SU-DHL-6 (cell line): ENCODE data around the gene FRMPD4.

Source experiments
- H2AFZ ChIP-seq: fragments of 200-600 bp; sonication (generic); 2 replicates; pipeline ENCODE4 v1.6.1; 2014; ENCODE audit warnings: low read depth, mild to moderate bottlenecking, moderate library complexity, mixed read lengths, antibody characterized with exemption, low read length; ENCODE audit not compliant: severe bottlenecking
- H3F3A ChIP-seq: fragments of 200-600 bp; shearing (Covaris generic); 2 replicates; pipeline ENCODE4 v1.6.0; 2016; ENCODE audit warnings: antibody characterized with exemption, mild to moderate bottlenecking; ENCODE audit not compliant: insufficient read depth
- H3K27ac ChIP-seq: fragments of 200-600 bp; sonication (generic); 2 replicates; pipeline ENCODE4 v1.5.1; 2016; ENCODE audit warnings: low read depth, mild to moderate bottlenecking, low read length, moderate library complexity, mixed read lengths
- H3K27me3 ChIP-seq: fragments of 200-600 bp; sonication (generic), shearing (Covaris generic); 2 replicates; pipeline ENCODE4 v1.6.0; 2014; ENCODE audit warnings: mild to moderate bottlenecking, low read length
- H3K36me3 ChIP-seq: fragments of 200-600 bp; sonication (generic); 2 replicates; pipeline ENCODE4 v1.6.1; 2014; ENCODE audit warnings: mild to moderate bottlenecking, low read length, mixed read lengths
- H3K4me2 ChIP-seq: fragments of 300-600, 200-600 bp; shearing (Covaris generic), sonication (generic); 2 replicates; pipeline ENCODE4 v1.6.0; 2014; ENCODE audit warnings: low read length, low read depth, mild to moderate bottlenecking; ENCODE audit not compliant: poor library complexity, severe bottlenecking
- H3K4me3 ChIP-seq: fragments of 200-600 bp; sonication (generic); 2 replicates; pipeline ENCODE4 v1.5.1; 2014; ENCODE audit warnings: antibody characterized with exemption, low read length, mild to moderate bottlenecking, mixed read lengths; ENCODE audit not compliant: insufficient read depth, poor library complexity, severe bottlenecking
- H3K79me2 ChIP-seq: fragments of 200-600 bp; sonication (generic); 2 replicates; pipeline ENCODE4 v1.6.1; 2014; ENCODE audit warnings: mild to moderate bottlenecking, low read length, moderate library complexity; ENCODE audit not compliant: insufficient read depth
- H3K9ac ChIP-seq: fragments of 200-600 bp; sonication (generic); 2 replicates; pipeline ENCODE4 v1.7.0; 2014; ENCODE audit warnings: mild to moderate bottlenecking, low read length
- H3K9me2 ChIP-seq: fragments of 200-600 bp; sonication (generic); replicated peaks from 2 replicates; pipeline ENCODE4 v1.6.1; 2014; ENCODE audit warnings: low read length; ENCODE audit not compliant: insufficient read depth
- H3K9me3 ChIP-seq: fragments of 200-600 bp; sonication (generic); 2 replicates; pipeline ENCODE4 v1.6.1; 2014; ENCODE audit warnings: low read length, mixed read lengths; ENCODE audit not compliant: insufficient read depth
- H4K20me1 ChIP-seq: fragments of 200-600 bp; sonication (generic); 2 replicates; pipeline ENCODE4 v1.6.1; 2014; ENCODE audit warnings: low read depth, mild to moderate bottlenecking, antibody characterized with exemption, low read length, moderate library complexity, mixed read lengths
- CTCF ChIP-seq: fragments of 200-600 bp; sonication (generic); IDR thresholded peaks from one replicate; pipeline ENCODE4 v1.5.1; 2017; ENCODE audit warnings: antibody characterized with exemption, mild to moderate bottlenecking, low read length, moderate library complexity; ENCODE audit not compliant: insufficient read depth, poor library complexity, severe bottlenecking
- EZH2phosphoT487 ChIP-seq: fragments of 200-600 bp; sonication (generic), shearing (Covaris generic); conservative IDR thresholded peaks from 2 replicates; pipeline ENCODE4 v1.6.1; 2018; ENCODE audit warnings: mild to moderate bottlenecking, antibody characterized with exemption, low read length, moderate library complexity, mixed read lengths

Gene FRMPD4

GRCh38 chrX:12579311-12579710 is 441.0 kb downstream of the FRMPD4 start:
- no peak overlapping the region for H3K4me2 ChIP-seq
- H3K27ac ChIP-seq, result no peak overlapping the region
- H3K79me2 ChIP-seq, result no peaks in the 10 kb centered on the region
- H3K9ac ChIP-seq, result no peak overlapping the region
- no peaks in the 10 kb centered on the region for H3K27me3 ChIP-seq
- TF ChIP-seq CTCF, result no peak
- no peaks in the 10 kb centered on the region for H3F3A ChIP-seq
- H3K36me3 ChIP-seq, result no peaks in the 10 kb centered on the region
- H3K9me3 ChIP-seq, result no peaks in the 10 kb centered on the region
- no peaks in the 10 kb centered on the region for H3K9me2 ChIP-seq
- H2AFZ ChIP-seq, result no peak overlapping the region
- no peaks in the 10 kb centered on the region for H4K20me1 ChIP-seq
- no peak overlapping the region for H3K4me3 ChIP-seq

GRCh38 chrX:12580548-12580947 is 442.3 kb downstream of the FRMPD4 start:
- Histone ChIP-seq H3F3A (no peaks in the 10 kb centered on the region), H2AFZ (no peak overlapping the region), H3K36me3 (no peaks in the 10 kb centered on the region), H3K9ac (no peak overlapping the region), H3K79me2 (no peaks in the 10 kb centered on the region), H3K27ac (no peak overlapping the region), H3K27me3 (no peaks in the 10 kb centered on the region), H4K20me1 (no peaks in the 10 kb centered on the region), H3K9me3 (no peaks in the 10 kb centered on the region), H3K4me3 (no peak overlapping the region), H3K9me2 (no peaks in the 10 kb centered on the region), H3K4me2 (no peak overlapping the region)
- no peak for TF ChIP-seq EZH2phosphoT487
- no peak for TF ChIP-seq CTCF

- no peak overlapping the region for H3K4me2 ChIP-seq
Measured at GRCh38 chrX:12581546-12581945, 443.3 kb downstream of the FRMPD4 start.

More at GRCh38 chrX:12581546-12581945, 443.3 kb downstream of the FRMPD4 start:
- TF ChIP-seq EZH2phosphoT487 (no peak), CTCF (no peak)
- H3F3A ChIP-seq, result no peaks in the 10 kb centered on the region
- no peak overlapping the region for H3K4me3 ChIP-seq
- H2AFZ ChIP-seq, result no peak overlapping the region
- no peaks in the 10 kb centered on the region for H3K27me3 ChIP-seq
- no peaks in the 10 kb centered on the region for H3K9me3 ChIP-seq
- no peaks in the 10 kb centered on the region for H3K9me2 ChIP-seq
- no peak overlapping the region for H3K27ac ChIP-seq
- H3K79me2 ChIP-seq, result no peaks in the 10 kb centered on the region
- no peaks in the 10 kb centered on the region for H4K20me1 ChIP-seq
- no peaks in the 10 kb centered on the region for H3K36me3 ChIP-seq
- H3K9ac ChIP-seq, result no peak overlapping the region
